H1 (cell line): ENCODE data around the gene IVL. TPM values are rescaled to one million over a fixed set of nuclear protein-coding genes. Genes with fewer than 3 reads are reported as not detected.
A peak's percentile ranks its signal among the peaks of the same experiment; 100 is the strongest.

Experiments used
- CTCF ChIA-PET: fragments of 300-600 bp; sonication (Branson Sonifier 250); formaldehyde crosslinking; loops from one replicate; lab custom pipeline; 2021; ENCODE audit not compliant: partially characterized antibody; lab: Charles Lee
- POLR2A ChIA-PET: fragments of 300-600 bp; sonication (Branson Sonifier 250); formaldehyde crosslinking; loops from one replicate; lab custom pipeline; 2021; ENCODE audit warnings: inconsistent platforms; ENCODE audit not compliant: partially characterized antibody; lab: Charles Lee
- DNase-seq, 2 experiments: peaks; one replicate each; pipeline versions ENCODE4 v3.0.0 to v3.0.0-alpha.2; 2010 to 2022; ENCODE audit warnings: low spot score in 2 of 2, low read depth in 1 of 2, mixed read lengths in 1 of 2
- FAIRE-seq: peaks from 2 replicates; lab custom pipeline; 2011; peaks lifted over from hg19 to GRCh38; lab: Jason Lieb, UNC
- H2AFZ ChIP-seq: 2 replicates; pipeline ENCODE4 v1.8.1; 2012; ENCODE audit warnings: low read length, inconsistent platforms
- H2AK5ac ChIP-seq: 2 replicates; pipeline ENCODE4 v1.6.1; 2013; ENCODE audit warnings: low read depth, low read length
- H2BK120ac ChIP-seq: replicated peaks from 2 replicates; pipeline ENCODE3; 2013; ENCODE audit warnings: low read depth, low read length, inconsistent platforms
- H2BK12ac ChIP-seq: 2 replicates; pipeline ENCODE4 v1.6.1; 2013; ENCODE audit warnings: low read depth, low read length
- H2BK15ac ChIP-seq: 2 replicates; pipeline ENCODE4 v1.6.1; 2013; ENCODE audit warnings: low read length
- H2BK20ac ChIP-seq: 2 replicates; pipeline ENCODE4 v1.6.1; 2013; ENCODE audit warnings: low read length
- H2BK5ac ChIP-seq: 2 replicates; pipeline ENCODE4 v1.6.1; 2013; ENCODE audit warnings: low read depth, low read length
- H3K14ac ChIP-seq: 2 replicates; pipeline ENCODE4 v1.6.1; 2013; ENCODE audit warnings: inconsistent platforms; ENCODE audit not compliant: insufficient read length
- H3K18ac ChIP-seq: 2 replicates; pipeline ENCODE4 v1.6.1; 2013; ENCODE audit warnings: low read length; ENCODE audit errors: extremely low read depth
- H3K23ac ChIP-seq: 2 replicates; pipeline ENCODE4 v1.6.1; 2013; ENCODE audit warnings: inconsistent platforms; ENCODE audit not compliant: insufficient read length
- H3K23me2 ChIP-seq: 2 replicates; pipeline ENCODE4 v1.6.1; 2013; ENCODE audit warnings: low read depth, low read length
- H3K27ac ChIP-seq: 2 replicates; pipeline ENCODE4 v1.6.1; 2011; ENCODE audit warnings: low read depth, low read length, inconsistent platforms
- H3K27me3 ChIP-seq, 4 experiments: replicated peaks in 1 of 4; 1 replicate in 1 of 4; 2 replicates in 3 of 4; pipeline versions ENCODE4 v1.6.1 to v1.8.1; 2011 to 2013; ENCODE audit warnings: low read length in 3 of 4, mild to moderate bottlenecking in 3 of 4, inconsistent platforms in 2 of 4, mixed read lengths in 2 of 4, moderate library complexity in 1 of 4; ENCODE audit not compliant: control insufficient read depth in 3 of 4, insufficient read depth in 3 of 4; ENCODE audit errors: extremely low read depth in 1 of 4
- H3K36me3 ChIP-seq, 4 experiments: 2 replicates each; pipeline versions ENCODE4 v1.6.1 to v1.8.1; 2011 to 2013; ENCODE audit warnings: mild to moderate bottlenecking in 4 of 4, low read length in 3 of 4, moderate library complexity in 2 of 4, control low read depth in 1 of 4, inconsistent platforms in 1 of 4; ENCODE audit not compliant: insufficient read depth in 4 of 4, control insufficient read depth in 2 of 4
- H3K4ac ChIP-seq: replicated peaks from 2 replicates; pipeline ENCODE3; 2013; ENCODE audit warnings: low read length, low read depth, mixed read lengths, inconsistent platforms; ENCODE audit not compliant: insufficient read length
- H3K4me1 ChIP-seq, 4 experiments: replicated peaks in 1 of 4; 1 replicate in 1 of 4; 2 replicates in 3 of 4; pipeline versions ENCODE4 v1.6.1 to v1.8.1; 2011 to 2013; ENCODE audit warnings: low read length in 3 of 4, inconsistent platforms in 2 of 4, mixed read lengths in 1 of 4; ENCODE audit not compliant: insufficient read depth in 4 of 4, control insufficient read depth in 3 of 4
- H3K4me2 ChIP-seq, 2 experiments: 2 replicates each; pipeline versions ENCODE4 v1.6.1 to v1.8.1; 2011 to 2013; ENCODE audit warnings: low read depth in 2 of 2, low read length in 2 of 2, control low read depth in 1 of 2, inconsistent platforms in 1 of 2, mild to moderate bottlenecking in 1 of 2; ENCODE audit not compliant: insufficient read depth in 1 of 2
- H3K4me3 ChIP-seq, 4 experiments: fragments of 200-600, 300-600 bp in 1 of 4; sonication (generic), shearing (Covaris generic), sonication (Bioruptor Twin) in 1 of 4; 2 replicates each; pipeline versions ENCODE4 v1.5.1 to v1.8.1; 2011 to 2016; ENCODE audit warnings: low read length in 4 of 4, low read depth in 3 of 4, control low read depth in 2 of 4, inconsistent platforms in 2 of 4, mild to moderate bottlenecking in 2 of 4, mixed read lengths in 1 of 4, moderate library complexity in 1 of 4; ENCODE audit not compliant: insufficient read depth in 2 of 4; ENCODE audit errors: extremely low read depth in 1 of 4
- H3K56ac ChIP-seq: replicated peaks from 2 replicates; pipeline ENCODE3; 2013; ENCODE audit warnings: low read depth, mild to moderate bottlenecking, mixed read lengths, low read length, inconsistent platforms; ENCODE audit not compliant: insufficient read length
- H3K79me1 ChIP-seq: 2 replicates; pipeline ENCODE4 v1.6.1; 2013; ENCODE audit warnings: low read depth, low read length, control low read depth
- H3K79me2 ChIP-seq, 2 experiments: 2 replicates each; pipeline versions ENCODE4 v1.6.1 to v1.8.1; 2012 to 2013; ENCODE audit warnings: low read length in 2 of 2, mild to moderate bottlenecking in 2 of 2, inconsistent platforms in 1 of 2; ENCODE audit not compliant: insufficient read depth in 2 of 2, control insufficient read depth in 1 of 2
- H3K9ac ChIP-seq, 4 experiments: replicated peaks in 1 of 4; 1 replicate in 1 of 4; 2 replicates in 3 of 4; pipeline versions ENCODE4 v1.6.1 to v1.8.1; 2011 to 2013; ENCODE audit warnings: low read depth in 3 of 4, low read length in 3 of 4, control low read depth in 2 of 4, mild to moderate bottlenecking in 2 of 4, moderate library complexity in 2 of 4, inconsistent platforms in 1 of 4; ENCODE audit errors: extremely low read depth in 1 of 4
- H3K9me3 ChIP-seq, 2 experiments: 2 replicates each; pipeline versions ENCODE4 v1.6.1 to v1.8.1; 2012 to 2013; ENCODE audit warnings: mild to moderate bottlenecking in 2 of 2, moderate library complexity in 2 of 2, control low read depth in 1 of 2, inconsistent platforms in 1 of 2, low read depth in 1 of 2, low read length in 1 of 2, mixed read lengths in 1 of 2; ENCODE audit not compliant: insufficient read depth in 2 of 2
- H4K20me1 ChIP-seq, 2 experiments: replicated peaks in 1 of 2; 2 replicates each; pipeline versions ENCODE3 to v1.8.1; 2011 to 2013; ENCODE audit warnings: inconsistent platforms in 2 of 2, low read length in 2 of 2, mild to moderate bottlenecking in 1 of 2; ENCODE audit not compliant: insufficient read depth in 2 of 2, control insufficient read depth in 1 of 2
- H4K5ac ChIP-seq: 2 replicates; pipeline ENCODE4 v1.6.1; 2013; ENCODE audit warnings: low read length, low read depth, mixed read lengths, inconsistent platforms; ENCODE audit not compliant: insufficient read length
- H4K8ac ChIP-seq: 2 replicates; pipeline ENCODE4 v1.8.0; 2013; ENCODE audit warnings: mild to moderate bottlenecking, moderate library complexity, low read length, inconsistent platforms; ENCODE audit not compliant: insufficient read depth; ENCODE audit errors: extremely low read depth
- H4K91ac ChIP-seq: replicated peaks from 2 replicates; pipeline ENCODE3; 2013; ENCODE audit warnings: low read length, mixed read lengths, inconsistent platforms; ENCODE audit not compliant: insufficient read length
- ATF3 ChIP-seq: IDR thresholded peaks from 2 replicates; pipeline ENCODE4 v1.6.1; 2011; ENCODE audit warnings: low read depth, mild to moderate bottlenecking, low read length; ENCODE audit not compliant: insufficient read depth
- RAD21 ChIP-seq, 2 experiments: IDR thresholded peaks in 1 of 2; conservative IDR thresholded peaks in 1 of 2; 2 replicates each; pipeline ENCODE4 v1.6.1; 2011; ENCODE audit warnings: low read depth in 2 of 2, low read length in 2 of 2, improper control_type of control experiment in 1 of 2, inconsistent platforms in 1 of 2, mild to moderate bottlenecking in 1 of 2, moderate library complexity in 1 of 2
- WGBS, 2 experiments: shearing (Covaris generic) in 1 of 2; methylation state at CpG; one replicate each; pipeline versions ENCODE4 v1.1.6 to v1.1.7; 2013 to 2015; ENCODE audit warnings: low lambda C conversion rate in 2 of 2, mixed read lengths in 2 of 2, inconsistent platforms in 1 of 2, low coverage in 1 of 2, missing lambda C conversion rate in 1 of 2; ENCODE audit not compliant: insufficient replicate concordance in 2 of 2, insufficient coverage in 1 of 2, insufficient read length in 1 of 2; ENCODE audit errors: extremely low coverage in 1 of 2, missing lambda C conversion rate in 1 of 2; 5-methylcytosine and 5-hydroxymethylcytosine counted together
- polyA plus RNA-seq, 7 experiments: library from polyadenylated mRNA; depleted of rRNA in 3 of 7; stranded (reverse) in 5 of 7; unstranded in 2 of 7; fragments of >200 nt in 5 of 7; fragments of 200-250 nt in 2 of 7; gene quantifications; 1 replicate in 5 of 7; 2 replicates in 1 of 7; 4 replicates in 1 of 7; pipeline versions ENCODE4 v1.2.1 to v1.2.3, GENCODE V29; 2011 to 2013; ENCODE audit warnings: missing spikeins in 2 of 7, mixed read lengths in 2 of 7
- total RNA-seq: library from RNA; stranded (reverse); fragmentation: NEBNext Ultra II Directional; extraction: Animal tissue kit (Norgen Biotek cat#: 25700); gene quantifications from 2 replicates; pipeline ENCODE4 v1.2.1, GENCODE V29; 2021
- TF ChIP-seq, protein P1 (sequence below), 3 experiments: IDR thresholded peaks; 1 replicate in 2 of 3; 2 replicates in 1 of 3; pipeline versions ENCODE4 v1.5.1 to v1.6.1; 2011; ENCODE audit warnings: low read length in 3 of 3, mild to moderate bottlenecking in 3 of 3, inconsistent platforms in 2 of 3, low read depth in 1 of 3, moderate library complexity in 1 of 3; ENCODE audit not compliant: insufficient read depth in 1 of 3; ENCODE audit errors: control extremely low read depth in 1 of 3

Gene IVL
- total and polyA plus RNA-seq, 2 of the 8 experiments (the other 6 are each of a cell fraction or from before 2014, with no cell fraction given), result not detected

DNA sequence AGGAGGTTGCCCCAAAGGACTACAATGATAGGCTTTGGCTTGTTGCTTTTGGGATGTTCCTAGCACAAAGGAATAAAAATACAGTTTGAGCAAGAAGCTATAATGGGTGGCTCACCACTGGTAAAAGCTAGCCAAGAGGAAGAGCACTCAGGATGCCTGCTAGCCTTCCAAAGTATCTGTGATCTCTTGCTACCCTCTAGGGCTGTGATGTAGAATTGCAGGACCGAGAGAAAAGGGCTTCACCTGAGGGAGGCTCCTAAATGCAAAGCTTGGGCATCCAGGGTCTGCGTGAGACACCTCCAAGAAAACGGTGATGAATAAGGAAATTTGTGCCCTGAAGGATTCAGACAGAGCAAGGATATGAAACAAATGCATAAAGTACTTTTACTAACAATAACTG, 17.7 kb downstream of the IVL start:
- ChIA-PET POLR2A (no interaction called here), CTCF (interaction anchor here (0.8 to 2.1 kb wide), 9 partner anchors 16 to 298 kb away, joined by 3 to 11 read pairs (median 3); partner anchors contain the start of gene SMCP)
- Histone ChIP-seq H3K79me1 (no peaks in the 10 kb centered on the region), H3K9me3 (peaks cover 16 to 18% of the 10 kb centered on the region in 2 experiments), H3K4me2 (no peak overlapping the region), H3K27me3 (no peaks in the 10 kb centered on the region), H3K14ac (no peak overlapping the region), H4K5ac (no peak overlapping the region), H3K23me2 (no peaks in the 10 kb centered on the region), H3K4ac (no peak overlapping the region), H2AK5ac (no peak overlapping the region), H4K20me1 (no peaks in the 10 kb centered on the region), H3K9ac (no peak overlapping the region), H2BK15ac (no peak overlapping the region), H2BK120ac (no peak overlapping the region), H2BK12ac (no peak overlapping the region), H2AFZ (no peak overlapping the region), H3K79me2 (no peaks in the 10 kb centered on the region), H3K4me3 (no peak overlapping the region), H4K91ac (no peak overlapping the region), H3K23ac (no peak overlapping the region), H3K36me3 (peaks cover 0 to 5% (median 0%) of the 10 kb centered on the region in 4 experiments; a peak in 1 of 8 replicates), H3K18ac (no peak overlapping the region), H3K56ac (no peak overlapping the region), H2BK20ac (no peak overlapping the region), H2BK5ac (no peak overlapping the region), H4K8ac (no peak overlapping the region), H3K27ac (no peak overlapping the region), H3K4me1 (no peaks in the 10 kb centered on the region)
- FAIRE-seq (peak; percentile 65), DNase-seq (no peak)
- TF ChIP-seq ATF3 (no peak), RAD21 (IDR thresholded peaks at IDR 0.05 in 1 of 2, conservative IDR thresholded peaks at IDR 0.05 in 1 of 2; ENCODE audit: low read depth in 2 of 2, low read length in 2 of 2) (peak; percentile 85 to 86)
- TF ChIP-seq, protein P1, sequence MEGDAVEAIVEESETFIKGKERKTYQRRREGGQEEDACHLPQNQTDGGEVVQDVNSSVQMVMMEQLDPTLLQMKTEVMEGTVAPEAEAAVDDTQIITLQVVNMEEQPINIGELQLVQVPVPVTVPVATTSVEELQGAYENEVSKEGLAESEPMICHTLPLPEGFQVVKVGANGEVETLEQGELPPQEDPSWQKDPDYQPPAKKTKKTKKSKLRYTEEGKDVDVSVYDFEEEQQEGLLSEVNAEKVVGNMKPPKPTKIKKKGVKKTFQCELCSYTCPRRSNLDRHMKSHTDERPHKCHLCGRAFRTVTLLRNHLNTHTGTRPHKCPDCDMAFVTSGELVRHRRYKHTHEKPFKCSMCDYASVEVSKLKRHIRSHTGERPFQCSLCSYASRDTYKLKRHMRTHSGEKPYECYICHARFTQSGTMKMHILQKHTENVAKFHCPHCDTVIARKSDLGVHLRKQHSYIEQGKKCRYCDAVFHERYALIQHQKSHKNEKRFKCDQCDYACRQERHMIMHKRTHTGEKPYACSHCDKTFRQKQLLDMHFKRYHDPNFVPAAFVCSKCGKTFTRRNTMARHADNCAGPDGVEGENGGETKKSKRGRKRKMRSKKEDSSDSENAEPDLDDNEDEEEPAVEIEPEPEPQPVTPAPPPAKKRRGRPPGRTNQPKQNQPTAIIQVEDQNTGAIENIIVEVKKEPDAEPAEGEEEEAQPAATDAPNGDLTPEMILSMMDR (IDR thresholded peaks at IDR 0.05; ENCODE audit: control extremely low read depth in 1 of 3, insufficient read depth in 1 of 3, low read depth in 1 of 3, low read length in 3 of 3), result peak; percentile 21 to 76 (median 60)
- WGBS, 2 experiments, result 77% methylated on average over 3 of the region's 3 CpGs; no CpG with 5 or more reads in 1 of the 2 experiments
